ENCODE data around the gene ZC3H12D. TPM values are rescaled to one million over a fixed set of nuclear protein-coding genes. Genes with fewer than 3 reads are reported as not detected.
A peak's percentile ranks its signal among the peaks of the same experiment; 100 is the strongest.

Gene ZC3H12D
- total RNA-seq, 1 donor from 2014 or later: 3.0 TPM

GRCh38 chr6:149443411-149444181, 41.2 kb downstream of the ZC3H12D start:
- peak; percentile 57 for DNase-seq (ENCODE audit: low spot score)

GRCh38 chr6:149441740-149442139, 43.1 kb downstream of the ZC3H12D start:
- no peak for DNase-seq (ENCODE audit: low spot score)

- DNase-seq (ENCODE audit: low spot score): no peak
Observed at GRCh38 chr6:149440735-149441671, 43.8 kb downstream of the ZC3H12D start.

GRCh38 chr6:149439626-149440025, 45.2 kb downstream of the ZC3H12D start:
- DNase-seq (ENCODE audit: low spot score): no peak

- DNase-seq (ENCODE audit: low spot score): no peak
Observed at GRCh38 chr6:149438855-149439254, 46.0 kb downstream of the ZC3H12D start.

GRCh38 chr6:149437212-149437611, 47.6 kb downstream of the ZC3H12D start:
- DNase-seq (ENCODE audit: low spot score): no peak

- no peak for DNase-seq (ENCODE audit: low spot score)
Observed at GRCh38 chr6:149436647-149437046, 48.2 kb downstream of the ZC3H12D start.

- DNase-seq (ENCODE audit: low spot score): no peak
Observed at GRCh38 chr6:149435919-149436586, 48.8 kb downstream of the ZC3H12D start.

GRCh38 chr6:149433881-149434280, 50.9 kb downstream of the ZC3H12D start:
- no peak for DNase-seq (ENCODE audit: low spot score)

GRCh38 chr6:149433405-149433804, 51.4 kb downstream of the ZC3H12D start:
- no peak for DNase-seq (ENCODE audit: low spot score)

GRCh38 chr6:149431905-149432775, 52.7 kb downstream of the ZC3H12D start:
- DNase-seq (ENCODE audit: low spot score): no peak

- DNase-seq (ENCODE audit: low spot score): no peak
Observed at GRCh38 chr6:149429427-149430360, 55.1 kb downstream of the ZC3H12D start.

GRCh38 chr6:149428606-149429005, 56.2 kb downstream of the ZC3H12D start:
- DNase-seq (ENCODE audit: low spot score): no peak

- DNase-seq (ENCODE audit: low spot score): no peak
Observed at GRCh38 chr6:149425754-149426153, 59.1 kb downstream of the ZC3H12D start.

GRCh38 chr6:149425224-149425623, 59.6 kb downstream of the ZC3H12D start:
- DNase-seq (ENCODE audit: low spot score): no peak

GRCh38 chr6:149423964-149424440, 60.8 kb downstream of the ZC3H12D start:
- DNase-seq (ENCODE audit: low spot score): no peak

GRCh38 chr6:149422581-149422980, 62.2 kb downstream of the ZC3H12D start:
- no peak for DNase-seq (ENCODE audit: low spot score)

- DNase-seq (ENCODE audit: low spot score): no peak
Observed at GRCh38 chr6:149421132-149421531, 63.7 kb downstream of the ZC3H12D start.

GRCh38 chr6:149419696-149420404, 65.0 kb downstream of the ZC3H12D start:
- no peak for DNase-seq (ENCODE audit: low spot score)
